AG08396 (cell line): ENCODE measurements around the gene MAPK8IP3.

Experiments used
- DNase-seq: peaks from one replicate; pipeline ENCODE4 v3.0.0; 2012; ENCODE audit warnings: low spot score, mixed read lengths

Gene MAPK8IP3

GRCh38 chr16:1741553-1742165, 35.7 kb downstream of the MAPK8IP3 start:
- no peak for DNase-seq

GRCh38 chr16:1743376-1744337, 37.7 kb downstream of the MAPK8IP3 start:
- no peak for DNase-seq

- no peak for DNase-seq
Measured at GRCh38 chr16:1744338-1744840, 38.4 kb downstream of the MAPK8IP3 start.

GRCh38 chr16:1745181-1745899, 39.3 kb downstream of the MAPK8IP3 start:
- DNase-seq, result peak; percentile 62

GRCh38 chr16:1745900-1746692, 40.1 kb downstream of the MAPK8IP3 start:
- no peak for DNase-seq

- no peak for DNase-seq
Measured at GRCh38 chr16:1746693-1747195, 40.7 kb downstream of the MAPK8IP3 start.

- DNase-seq, result no peak
Measured at GRCh38 chr16:1747934-1748333, 41.9 kb downstream of the MAPK8IP3 start.

GRCh38 chr16:1749152-1750117, 43.4 kb downstream of the MAPK8IP3 start:
- peak; percentile 55 for DNase-seq

- no peak for DNase-seq
Measured at GRCh38 chr16:1751946-1752345, 46.0 kb downstream of the MAPK8IP3 start.

GRCh38 chr16:1752853-1753252, 46.9 kb downstream of the MAPK8IP3 start:
- no peak for DNase-seq

- no peak for DNase-seq
Measured at GRCh38 chr16:1754204-1754603, 48.2 kb downstream of the MAPK8IP3 start.

GRCh38 chr16:1757714-1758461, 51.9 kb downstream of the MAPK8IP3 start:
- DNase-seq, result no peak

GRCh38 chr16:1758923-1759322, 52.9 kb downstream of the MAPK8IP3 start:
- DNase-seq, result no peak

GRCh38 chr16:1759511-1759910, 53.5 kb downstream of the MAPK8IP3 start:
- DNase-seq, result no peak

- DNase-seq, result no peak
Measured at GRCh38 chr16:1760911-1761310, 54.9 kb downstream of the MAPK8IP3 start.

- DNase-seq, result no peak
Measured at GRCh38 chr16:1761751-1762150, 55.8 kb downstream of the MAPK8IP3 start.

- DNase-seq, result no peak
Measured at GRCh38 chr16:1762196-1762878, 56.3 kb downstream of the MAPK8IP3 start.

- no peak for DNase-seq
Measured at GRCh38 chr16:1762879-1763520, 57.0 kb downstream of the MAPK8IP3 start.
